ENCODE data around the gene IL1RAPL2. TPM values are rescaled to one million over a fixed set of nuclear protein-coding genes. Genes with fewer than 3 reads are reported as not detected.

IL1RAPL2 gene
- total RNA-seq, 1 donor from 2014 or later, result 0.58 TPM

DNA sequence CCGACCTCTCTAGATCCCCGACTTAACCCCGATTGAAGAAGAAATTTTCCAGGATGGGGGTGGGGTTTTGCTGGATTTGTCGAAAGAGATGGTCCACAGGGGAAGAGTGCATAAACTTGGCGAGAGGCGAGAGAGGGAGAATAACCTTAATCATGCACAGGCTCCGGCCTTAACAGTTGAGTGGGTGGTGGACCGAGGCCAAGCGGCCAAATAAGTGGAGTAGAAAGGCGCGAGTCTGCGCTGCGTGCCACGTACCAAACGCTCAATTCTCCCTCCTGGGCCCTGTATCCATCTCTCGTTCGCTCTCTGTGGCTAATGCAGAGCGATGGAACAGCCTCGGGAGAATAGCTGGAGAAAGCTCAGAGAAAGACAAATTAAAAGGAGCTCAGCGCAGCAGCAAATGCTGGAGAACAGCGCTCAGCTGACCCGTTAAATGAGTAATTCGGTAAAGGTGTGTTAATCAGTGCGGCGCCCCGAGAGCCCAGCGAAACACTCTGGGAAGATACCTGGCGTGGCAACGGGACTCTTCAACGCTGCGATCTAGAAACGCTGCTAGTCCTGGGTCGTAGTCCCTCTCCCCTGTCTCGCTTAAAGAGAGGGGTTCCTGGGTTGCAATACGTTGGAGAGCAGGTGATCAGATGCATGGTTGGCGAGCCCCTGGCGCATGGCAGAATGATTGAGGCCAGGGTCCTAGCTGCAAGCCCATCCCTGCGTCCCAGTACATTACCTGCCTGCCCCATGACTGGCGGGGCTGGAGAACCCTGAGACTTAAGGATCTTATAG lies 887 bp upstream of the IL1RAPL2 start:
- Mint-ChIP-seq H3K9me3 (peaks cover 3% of the 10 kb centered on the region), H3K27ac (ENCODE audit: unreplicated experiment) (no peak overlapping the region), H3K4me3 (no peak overlapping the region), H3K36me3 (ENCODE audit: low read depth) (no peaks in the 10 kb centered on the region), H3K4me1 (no peaks in the 10 kb centered on the region), H3K27me3 (ENCODE audit: low read depth) (peaks cover 55% of the 10 kb centered on the region)
- no peak for DNase-seq (ENCODE audit: low read depth, low spot score)
- TF ChIP-seq, protein P1, sequence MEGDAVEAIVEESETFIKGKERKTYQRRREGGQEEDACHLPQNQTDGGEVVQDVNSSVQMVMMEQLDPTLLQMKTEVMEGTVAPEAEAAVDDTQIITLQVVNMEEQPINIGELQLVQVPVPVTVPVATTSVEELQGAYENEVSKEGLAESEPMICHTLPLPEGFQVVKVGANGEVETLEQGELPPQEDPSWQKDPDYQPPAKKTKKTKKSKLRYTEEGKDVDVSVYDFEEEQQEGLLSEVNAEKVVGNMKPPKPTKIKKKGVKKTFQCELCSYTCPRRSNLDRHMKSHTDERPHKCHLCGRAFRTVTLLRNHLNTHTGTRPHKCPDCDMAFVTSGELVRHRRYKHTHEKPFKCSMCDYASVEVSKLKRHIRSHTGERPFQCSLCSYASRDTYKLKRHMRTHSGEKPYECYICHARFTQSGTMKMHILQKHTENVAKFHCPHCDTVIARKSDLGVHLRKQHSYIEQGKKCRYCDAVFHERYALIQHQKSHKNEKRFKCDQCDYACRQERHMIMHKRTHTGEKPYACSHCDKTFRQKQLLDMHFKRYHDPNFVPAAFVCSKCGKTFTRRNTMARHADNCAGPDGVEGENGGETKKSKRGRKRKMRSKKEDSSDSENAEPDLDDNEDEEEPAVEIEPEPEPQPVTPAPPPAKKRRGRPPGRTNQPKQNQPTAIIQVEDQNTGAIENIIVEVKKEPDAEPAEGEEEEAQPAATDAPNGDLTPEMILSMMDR (conservative IDR thresholded peaks at IDR 0.05), result no peak

DNA sequence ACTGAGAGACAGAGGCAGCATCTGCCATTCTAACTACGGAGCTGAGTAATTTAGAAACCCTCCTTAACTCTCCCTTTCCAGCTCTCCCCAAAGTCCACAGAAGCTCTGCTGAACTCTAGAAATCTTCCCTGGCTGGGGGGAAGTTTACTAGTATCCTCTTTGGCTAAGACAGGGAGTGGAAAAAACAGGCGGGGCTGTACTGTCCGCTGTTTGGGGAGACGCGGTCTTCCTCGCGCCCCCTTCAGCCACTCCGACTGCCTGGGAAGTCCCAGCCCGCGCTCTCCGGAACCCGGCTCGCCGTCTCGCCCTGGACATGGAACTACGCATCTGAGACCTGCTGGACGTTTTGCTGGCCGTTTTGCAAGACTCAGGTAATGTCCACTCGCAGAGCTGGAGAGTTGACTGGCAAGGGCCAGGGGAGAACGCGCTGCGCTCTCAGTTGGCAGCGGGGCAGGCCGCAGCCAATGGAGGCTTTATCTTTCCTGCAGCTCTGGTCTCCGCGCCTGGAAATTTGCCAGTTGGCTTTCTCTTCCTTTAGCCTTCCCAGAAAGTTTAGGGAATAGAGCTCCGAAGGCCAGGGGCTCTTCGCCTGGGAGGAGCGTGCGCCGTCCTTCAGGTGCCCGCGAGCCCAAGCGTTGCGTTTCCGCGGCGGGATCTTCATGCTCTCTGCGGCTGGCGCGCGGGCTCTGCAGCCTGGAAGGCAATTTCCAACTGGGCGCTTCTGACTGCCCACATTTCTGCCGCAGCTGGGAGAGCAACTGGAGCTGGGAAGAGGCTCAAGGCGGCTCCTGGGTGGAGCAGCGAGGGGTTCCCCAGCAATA lies 892 bp downstream of the IL1RAPL2 start:
- Mint-ChIP-seq H3K4me1 (no peaks in the 10 kb centered on the region), H3K36me3 (ENCODE audit: low read depth) (no peaks in the 10 kb centered on the region), H3K27me3 (ENCODE audit: low read depth) (peaks cover 66% of the 10 kb centered on the region), H3K27ac (ENCODE audit: unreplicated experiment) (no peak overlapping the region), H3K9me3 (no peaks in the 10 kb centered on the region), H3K4me3 (peak overlapping the region; percentile 92)
- no peak for DNase-seq (ENCODE audit: low read depth, low spot score)
- TF ChIP-seq, protein P1 (conservative IDR thresholded peaks at IDR 0.05), result no peak

GRCh38 chrX:104567506-104567905 lies 1.5 kb downstream of the IL1RAPL2 start:
- H3K4me1 Mint-ChIP-seq, result no peaks in the 10 kb centered on the region
- H3K4me3 Mint-ChIP-seq, result peak overlapping the region; percentile 92
- TF ChIP-seq, protein P1 (conservative IDR thresholded peaks at IDR 0.05), result no peak
- DNase-seq (ENCODE audit: low read depth, low spot score), result no peak
- peaks cover 70% of the 10 kb centered on the region for H3K27me3 Mint-ChIP-seq (ENCODE audit: low read depth)
- H3K27ac Mint-ChIP-seq (ENCODE audit: unreplicated experiment), result no peak overlapping the region
- H3K9me3 Mint-ChIP-seq, result no peaks in the 10 kb centered on the region
- H3K36me3 Mint-ChIP-seq (ENCODE audit: low read depth), result no peaks in the 10 kb centered on the region

- TF ChIP-seq, protein P1 (conservative IDR thresholded peaks at IDR 0.05), result no peak
- H3K9me3 Mint-ChIP-seq, result no peaks in the 10 kb centered on the region
- peaks cover 74% of the 10 kb centered on the region for H3K27me3 Mint-ChIP-seq (ENCODE audit: low read depth)
- no peaks in the 10 kb centered on the region for H3K36me3 Mint-ChIP-seq (ENCODE audit: low read depth)
- H3K4me3 Mint-ChIP-seq, result peak overlapping the region; percentile 31
- no peaks in the 10 kb centered on the region for H3K4me1 Mint-ChIP-seq
- no peak for DNase-seq (ENCODE audit: low read depth, low spot score)
- H3K27ac Mint-ChIP-seq (ENCODE audit: unreplicated experiment), result no peak overlapping the region
Measured at GRCh38 chrX:104568304-104568915, 2.4 kb downstream of the IL1RAPL2 start.

DNA sequence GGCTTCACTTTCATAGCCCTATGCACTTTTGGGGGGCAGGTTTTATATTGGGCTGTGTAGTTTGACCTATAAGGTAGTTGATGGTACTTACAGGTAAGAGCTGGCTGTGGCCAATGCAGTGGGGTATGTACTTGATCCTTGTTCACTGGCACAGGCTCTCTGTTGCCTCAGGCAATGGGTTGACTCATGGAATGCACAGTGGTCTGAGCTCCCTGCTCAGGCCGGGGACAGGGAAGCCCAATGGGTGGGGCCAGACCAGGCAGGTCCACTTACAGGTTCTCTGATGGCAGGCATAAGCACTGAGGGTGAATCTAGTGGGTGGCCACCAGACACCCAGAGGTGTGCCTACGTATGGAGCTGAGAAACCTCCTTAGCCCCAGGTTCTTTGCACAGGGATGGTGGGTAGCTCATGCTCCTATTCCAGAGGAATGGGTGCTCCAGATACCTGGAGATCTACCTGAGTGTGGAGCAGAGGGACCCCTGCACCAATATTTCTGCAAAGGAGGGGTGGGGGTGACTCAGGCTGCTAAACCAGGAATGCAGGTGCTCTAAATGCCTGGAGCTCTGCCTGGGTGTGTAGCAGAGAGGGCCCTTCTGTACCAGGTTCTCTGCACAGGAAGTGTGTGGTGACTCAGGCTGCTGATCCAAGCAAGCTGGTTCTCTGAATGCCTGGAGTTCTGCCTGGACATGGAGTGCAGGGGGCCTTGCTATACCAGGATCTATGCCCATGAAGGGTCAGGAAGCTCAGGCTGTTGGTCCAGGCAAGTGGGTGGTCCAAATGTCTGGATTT lies 52.3 kb downstream of the IL1RAPL2 start:
- TF ChIP-seq, protein P1 (conservative IDR thresholded peaks at IDR 0.05), result no peak
- Mint-ChIP-seq H3K27ac (ENCODE audit: unreplicated experiment) (no peak overlapping the region), H3K4me1 (no peaks in the 10 kb centered on the region), H3K27me3 (ENCODE audit: low read depth) (no peaks in the 10 kb centered on the region), H3K9me3 (peaks cover 6% of the 10 kb centered on the region), H3K4me3 (no peak overlapping the region), H3K36me3 (ENCODE audit: low read depth) (no peaks in the 10 kb centered on the region)
- DNase-seq (ENCODE audit: low read depth, low spot score), result no peak
